ENCODE data around the gene TIAM1. TPM values are rescaled to one million over a fixed set of nuclear protein-coding genes. Genes with fewer than 3 reads are reported as not detected.

TIAM1 gene
- total RNA-seq, 1 donor from 2014 or later, result 6.7 TPM

DNA sequence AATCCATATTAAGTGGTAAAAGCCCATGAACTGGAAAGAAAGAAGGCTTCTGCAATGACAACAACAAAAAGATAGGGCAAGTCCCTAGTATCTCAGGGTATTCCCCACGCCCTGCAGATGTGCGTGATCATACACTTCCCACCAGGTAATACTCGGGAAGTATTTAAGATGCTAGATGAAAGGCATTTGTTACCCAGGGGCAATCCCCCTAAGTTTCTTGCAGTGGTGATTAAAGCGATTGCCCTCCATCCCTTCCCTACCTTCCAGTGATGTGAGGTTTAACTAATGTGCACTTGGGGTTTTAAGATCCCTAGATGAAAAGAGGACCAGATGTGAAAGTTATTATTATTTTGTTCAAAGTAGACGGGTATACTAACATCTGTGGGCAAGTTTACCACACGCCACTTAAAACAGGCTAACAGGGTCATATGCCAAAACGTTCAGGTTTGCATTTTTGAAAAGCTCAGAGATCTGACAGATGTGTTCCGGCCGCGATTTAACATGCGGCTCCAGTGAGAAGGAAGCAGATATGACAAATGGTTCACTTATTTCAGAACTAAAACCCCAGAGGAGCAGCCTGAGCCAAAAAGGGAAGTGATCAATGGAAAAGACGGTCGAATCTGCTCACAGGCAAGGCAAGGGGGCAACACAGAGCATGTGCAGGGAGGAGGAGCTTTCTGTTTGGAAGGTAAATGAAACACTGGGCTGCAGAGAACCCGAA lies 17.4 kb downstream of the TIAM1 start:
- no peaks in the 10 kb centered on the region for H3K27me3 ChIP-seq (ENCODE audit: control insufficient read depth, insufficient read depth, low read length)
- no peak for TF ChIP-seq CTCF (IDR thresholded peaks at IDR 0.05; ENCODE audit: insufficient read depth, low read length, poor library complexity, severe bottlenecking)
- no peaks in the 10 kb centered on the region for H3K36me3 ChIP-seq (ENCODE audit: control insufficient read depth, insufficient read depth, low read length)
- DNase-seq (ENCODE audit: low read depth), result no peak
- H3K4me3 ChIP-seq (ENCODE audit: low read depth, low read length), result no peak overlapping the region

DNA sequence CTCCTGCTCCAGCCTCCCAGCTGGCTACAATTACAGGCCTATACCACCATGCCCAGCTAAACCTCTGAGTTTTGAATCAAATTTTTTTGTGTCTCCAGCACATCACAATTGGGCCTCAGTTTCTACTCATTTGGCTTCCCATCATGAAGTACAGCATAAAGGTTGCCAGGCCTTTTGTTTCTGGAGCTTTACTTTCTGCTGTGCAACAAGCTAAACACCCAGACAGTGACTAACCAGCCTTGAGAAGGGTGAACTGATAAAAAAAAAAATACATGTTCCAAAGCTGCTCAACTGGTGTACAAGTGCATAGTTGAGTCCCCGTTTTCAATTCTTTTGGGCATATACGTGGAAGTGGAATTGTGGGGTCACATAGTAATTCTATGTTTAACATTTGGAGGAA lies 25.1 kb downstream of the TIAM1 start:
- no peaks in the 10 kb centered on the region for H3K27me3 ChIP-seq (ENCODE audit: control insufficient read depth, insufficient read depth, low read length)
- TF ChIP-seq CTCF (IDR thresholded peaks at IDR 0.05; ENCODE audit: insufficient read depth, low read length, poor library complexity, severe bottlenecking), result no peak
- DNase-seq (ENCODE audit: low read depth), result no peak
- H3K36me3 ChIP-seq (ENCODE audit: control insufficient read depth, insufficient read depth, low read length), result no peaks in the 10 kb centered on the region
- H3K4me3 ChIP-seq (ENCODE audit: low read depth, low read length), result no peak overlapping the region

GRCh38 chr21:31317688-31318087 lies 26.4 kb downstream of the TIAM1 start:
- H3K27me3 ChIP-seq (ENCODE audit: control insufficient read depth, insufficient read depth, low read length), result no peaks in the 10 kb centered on the region
- H3K4me3 ChIP-seq (ENCODE audit: low read depth, low read length), result no peak overlapping the region
- no peak for DNase-seq (ENCODE audit: low read depth)
- H3K36me3 ChIP-seq (ENCODE audit: control insufficient read depth, insufficient read depth, low read length), result no peaks in the 10 kb centered on the region
- no peak for TF ChIP-seq CTCF (IDR thresholded peaks at IDR 0.05; ENCODE audit: insufficient read depth, low read length, poor library complexity, severe bottlenecking)

DNA sequence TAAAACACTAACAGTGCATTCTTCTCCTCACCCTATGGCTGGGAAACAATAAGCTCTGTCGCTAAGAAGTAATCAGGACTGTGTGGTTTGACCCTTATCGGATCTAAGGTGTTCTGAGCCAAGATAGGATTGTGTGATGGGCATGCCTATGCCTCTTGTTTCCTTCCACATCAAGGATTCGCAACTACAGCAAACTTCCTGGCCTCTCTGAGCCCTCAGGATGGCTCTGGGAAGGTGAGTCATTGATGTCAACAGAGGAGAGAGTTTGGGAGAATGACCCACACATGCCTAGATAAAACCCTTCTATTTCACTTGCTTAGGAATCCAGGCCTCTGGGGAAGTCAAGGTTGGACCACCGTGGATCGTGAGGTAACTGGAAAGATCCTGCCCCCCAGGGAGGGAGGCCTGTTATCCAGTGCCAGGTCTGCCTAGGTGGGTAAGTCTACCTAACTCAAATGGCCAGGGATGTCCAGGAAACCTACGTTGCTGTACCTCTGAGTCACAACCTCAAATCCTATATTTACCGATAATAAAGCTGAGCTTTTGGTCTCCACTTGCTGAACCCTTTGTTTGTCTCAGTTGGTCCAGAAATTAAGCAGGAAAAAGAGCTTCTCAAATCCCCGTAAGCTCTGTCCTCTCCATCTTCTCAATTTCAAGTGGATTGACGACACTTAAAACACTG lies 27.4 kb downstream of the TIAM1 start:
- DNase-seq (ENCODE audit: low read depth), result no peak
- no peaks in the 10 kb centered on the region for H3K27me3 ChIP-seq (ENCODE audit: control insufficient read depth, insufficient read depth, low read length)
- no peaks in the 10 kb centered on the region for H3K36me3 ChIP-seq (ENCODE audit: control insufficient read depth, insufficient read depth, low read length)
- TF ChIP-seq CTCF (IDR thresholded peaks at IDR 0.05; ENCODE audit: insufficient read depth, low read length, poor library complexity, severe bottlenecking), result no peak
- H3K4me3 ChIP-seq (ENCODE audit: low read depth, low read length), result no peak overlapping the region

DNA sequence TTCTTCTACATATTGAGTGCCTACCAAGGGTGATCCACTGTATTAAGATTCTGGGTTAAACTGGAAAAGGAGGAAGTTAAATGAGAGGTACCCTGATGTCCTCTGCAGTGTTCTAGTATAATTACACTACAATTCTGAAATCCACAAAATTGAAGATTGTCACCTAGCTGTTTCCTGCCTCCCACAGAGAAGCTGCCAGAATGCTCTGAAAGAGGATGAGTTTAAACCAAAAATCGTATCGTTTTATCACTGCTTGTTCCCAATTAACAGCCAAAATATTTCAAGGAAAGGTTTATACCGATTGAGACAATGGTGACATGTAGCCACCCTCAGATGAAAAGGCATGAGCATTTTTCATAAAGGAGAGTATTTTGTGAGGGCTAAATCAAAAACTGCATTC lies 28.0 kb downstream of the TIAM1 start:
- no peaks in the 10 kb centered on the region for H3K27me3 ChIP-seq (ENCODE audit: control insufficient read depth, insufficient read depth, low read length)
- H3K36me3 ChIP-seq (ENCODE audit: control insufficient read depth, insufficient read depth, low read length), result no peaks in the 10 kb centered on the region
- TF ChIP-seq CTCF (IDR thresholded peaks at IDR 0.05; ENCODE audit: insufficient read depth, low read length, poor library complexity, severe bottlenecking), result no peak
- DNase-seq (ENCODE audit: low read depth), result no peak
- no peak overlapping the region for H3K4me3 ChIP-seq (ENCODE audit: low read depth, low read length)
